NCI-H2196 treated with DMSO at 0.1 percent for 48 hours (cell line): ENCODE results near the gene PRR5L.

ENCODE experiments used
- DNase-seq: peaks from one replicate; lab custom pipeline; 2025; ENCODE audit not compliant: unreplicated experiment; lab: John Stamatoyannopoulos, UW

Gene PRR5L

GRCh38 chr11:36427079-36427478 lies 131.0 kb downstream of the PRR5L start:
- no peak for DNase-seq

GRCh38 chr11:36427876-36428275 lies 131.8 kb downstream of the PRR5L start:
- DNase-seq, result no peak

DNA sequence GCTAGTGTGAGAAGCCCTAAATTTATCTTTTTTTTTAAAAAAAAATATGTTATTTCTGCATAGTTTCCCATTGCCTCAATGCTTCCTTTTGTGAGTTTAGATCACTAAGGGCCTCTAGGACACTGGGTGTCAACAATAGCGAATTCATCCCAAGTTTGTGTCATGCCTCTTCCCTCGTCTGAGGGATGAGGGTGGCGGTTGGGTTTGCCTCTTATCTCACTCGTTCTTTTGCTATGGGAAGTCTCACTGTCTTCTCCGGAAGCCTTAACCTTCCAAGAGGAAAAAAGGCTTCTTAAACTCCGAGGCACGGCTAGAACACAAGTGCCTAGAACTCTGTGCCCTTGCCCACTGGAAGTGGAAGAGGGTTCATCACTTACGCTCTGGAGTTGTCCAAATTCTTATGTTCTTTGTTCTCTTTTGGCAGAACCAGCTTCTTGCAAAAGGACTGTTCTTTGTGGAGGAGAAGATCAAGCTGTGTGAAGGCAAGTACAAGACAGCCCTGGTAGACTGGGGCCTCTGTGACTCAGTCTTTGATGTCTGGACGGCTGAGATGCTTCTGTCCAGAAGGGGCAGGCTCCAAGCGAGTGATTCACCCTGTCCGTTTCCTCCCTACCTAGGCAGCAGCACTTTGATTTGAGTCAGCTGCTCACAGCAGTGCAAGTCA lies 135.5 kb downstream of the PRR5L start:
- no peak for DNase-seq

GRCh38 chr11:36432093-36432469 lies 136.0 kb downstream of the PRR5L start:
- DNase-seq, result no peak

GRCh38 chr11:36432738-36433137 lies 136.7 kb downstream of the PRR5L start:
- no peak for DNase-seq

GRCh38 chr11:36436064-36436463 lies 140.0 kb downstream of the PRR5L start:
- DNase-seq, result no peak

- DNase-seq, result no peak
Measured at GRCh38 chr11:36436589-36436988, 140.5 kb downstream of the PRR5L start.

DNA sequence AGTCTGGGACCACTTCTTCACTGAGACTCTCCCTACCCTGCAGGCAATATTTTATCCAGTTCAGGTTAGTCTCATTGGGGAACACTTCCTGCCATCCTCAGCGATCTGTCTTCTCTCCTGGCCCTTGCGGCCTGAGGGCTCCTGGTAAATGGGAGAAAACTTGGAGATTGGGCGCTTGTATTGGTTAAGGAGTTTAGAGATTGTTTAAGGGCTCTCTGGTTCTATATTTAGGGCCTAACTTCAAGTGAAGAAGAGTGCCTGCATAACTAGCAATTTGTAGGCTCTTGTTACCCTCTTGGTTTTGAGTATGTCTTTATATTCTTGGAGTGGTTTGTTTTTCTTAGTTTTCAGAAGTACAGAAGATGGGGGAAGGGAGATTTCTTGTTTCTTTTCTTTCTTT lies 141.3 kb downstream of the PRR5L start:
- DNase-seq, result no peak

DNA sequence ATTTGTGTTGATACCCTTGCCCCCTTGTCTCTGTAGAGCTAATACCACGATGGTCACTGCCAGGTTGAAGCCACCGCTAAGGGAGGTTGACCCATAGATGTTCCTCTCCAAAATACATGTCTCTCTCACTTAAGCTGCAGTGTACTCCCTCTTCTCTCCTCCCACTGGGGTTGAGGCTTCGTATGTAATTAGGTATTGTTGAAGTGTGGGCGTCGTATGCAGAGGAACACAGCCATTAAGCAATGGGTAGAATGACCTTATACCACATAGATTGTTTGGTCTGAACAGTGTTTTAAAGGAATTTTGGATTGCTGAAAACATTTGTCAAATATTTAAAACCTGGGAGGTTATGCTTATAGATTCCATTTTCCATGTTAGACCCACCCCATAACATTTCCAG lies 142.0 kb downstream of the PRR5L start:
- no peak for DNase-seq

DNA sequence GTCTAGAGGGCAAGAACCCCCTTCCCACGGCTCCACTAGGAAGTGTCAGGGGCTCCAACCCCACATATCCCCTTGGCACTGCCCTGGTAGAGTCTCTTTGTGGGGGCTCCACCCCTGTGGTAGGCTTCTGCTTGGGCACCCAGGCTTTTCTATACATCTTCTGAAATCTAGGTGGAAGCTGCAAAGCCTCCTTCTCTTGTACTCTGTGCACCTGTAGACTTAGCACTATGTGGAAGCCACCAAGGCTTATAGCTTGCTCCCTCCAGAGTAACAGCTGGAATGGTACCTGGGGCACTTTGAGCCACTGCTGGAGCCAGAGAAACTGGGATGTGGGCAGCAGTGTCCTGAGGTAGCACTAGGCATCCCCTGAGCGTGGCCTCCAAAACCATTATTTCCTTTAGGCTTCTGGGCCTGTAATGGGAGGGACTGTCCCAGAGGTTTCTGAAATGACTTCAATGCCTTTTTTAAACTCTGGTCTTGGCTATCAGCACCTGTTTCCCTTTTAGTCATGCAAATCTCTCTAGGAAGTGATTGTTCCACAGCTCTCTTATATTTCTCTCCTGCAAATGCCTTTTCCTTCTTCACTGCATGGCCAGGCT lies 145.6 kb downstream of the PRR5L start:
- no peak for DNase-seq

GRCh38 chr11:36443661-36444060 lies 147.6 kb downstream of the PRR5L start:
- no peak for DNase-seq

- no peak for DNase-seq
Measured at GRCh38 chr11:36446135-36446534, 150.0 kb downstream of the PRR5L start.

- DNase-seq, result no peak
Measured at GRCh38 chr11:36447514-36447913, 151.4 kb downstream of the PRR5L start.

DNA sequence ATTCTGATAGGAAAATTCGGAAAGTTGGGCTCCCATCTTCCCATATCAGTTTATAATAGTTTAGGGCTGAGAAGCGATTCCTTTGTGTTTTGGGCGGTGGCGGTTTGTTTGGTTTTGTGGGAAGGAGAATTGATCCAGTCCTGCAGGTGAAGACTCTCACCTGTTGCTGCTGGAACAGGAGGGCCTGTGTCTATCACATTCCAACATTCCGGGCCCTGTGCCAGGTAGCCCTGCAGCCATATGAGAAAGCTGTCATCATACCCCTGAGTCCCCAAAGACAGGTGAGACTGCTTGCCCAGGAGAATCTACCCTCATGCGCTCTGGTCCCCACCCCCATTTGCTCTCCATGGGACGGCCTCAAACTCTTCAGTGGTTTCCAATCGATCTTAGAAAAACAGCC lies 151.9 kb downstream of the PRR5L start:
- DNase-seq, result no peak

DNA sequence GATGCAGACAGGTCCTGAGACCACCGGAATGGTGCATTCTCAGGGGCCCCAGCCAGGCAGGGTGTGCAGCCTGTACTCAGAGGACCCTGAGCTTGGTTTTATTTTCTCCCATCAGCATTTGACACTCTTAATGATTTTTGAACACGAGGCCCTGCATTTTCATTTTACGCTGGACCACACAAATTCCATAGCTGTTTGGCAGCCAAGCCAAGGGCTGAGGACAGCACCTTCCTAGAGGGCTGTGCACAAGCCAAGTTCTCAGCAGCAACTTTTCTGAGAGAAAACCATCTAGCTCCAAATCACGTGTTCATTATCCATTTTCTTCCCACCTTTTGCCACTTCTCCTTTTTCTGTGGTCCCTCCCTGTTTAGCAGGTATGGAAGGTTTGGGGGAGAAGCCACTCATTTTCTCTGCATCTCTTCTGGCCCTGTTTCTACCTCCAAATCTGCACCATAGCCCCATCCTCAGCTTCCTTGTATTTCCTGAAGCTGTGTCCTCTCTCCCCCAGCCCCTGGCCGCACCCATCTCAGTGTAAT lies 153.5 kb downstream of the PRR5L start:
- DNase-seq, result no peak

DNA sequence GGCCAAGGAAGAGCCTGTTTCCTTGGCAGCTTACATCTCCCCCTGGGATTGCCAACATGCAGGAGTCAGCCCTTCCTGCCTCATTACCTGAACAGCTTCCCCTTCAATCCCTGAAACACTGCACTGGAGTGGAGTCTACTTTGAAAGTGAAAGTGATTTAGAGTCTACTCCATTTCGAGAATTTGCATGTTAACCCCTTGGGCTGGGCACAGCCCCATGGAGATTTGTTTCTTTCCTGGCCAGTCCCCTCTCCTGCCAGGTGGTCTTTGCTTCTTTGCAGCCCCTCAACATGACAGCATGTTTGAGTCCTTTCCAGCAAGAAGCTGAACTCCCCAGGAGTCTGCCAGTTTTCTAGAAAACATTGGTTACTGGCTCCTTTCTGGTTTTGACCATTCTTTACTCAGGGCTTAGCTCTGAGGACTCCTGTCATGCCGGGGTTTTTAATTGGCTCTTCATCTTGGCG lies 154.1 kb downstream of the PRR5L start:
- no peak for DNase-seq

DNA sequence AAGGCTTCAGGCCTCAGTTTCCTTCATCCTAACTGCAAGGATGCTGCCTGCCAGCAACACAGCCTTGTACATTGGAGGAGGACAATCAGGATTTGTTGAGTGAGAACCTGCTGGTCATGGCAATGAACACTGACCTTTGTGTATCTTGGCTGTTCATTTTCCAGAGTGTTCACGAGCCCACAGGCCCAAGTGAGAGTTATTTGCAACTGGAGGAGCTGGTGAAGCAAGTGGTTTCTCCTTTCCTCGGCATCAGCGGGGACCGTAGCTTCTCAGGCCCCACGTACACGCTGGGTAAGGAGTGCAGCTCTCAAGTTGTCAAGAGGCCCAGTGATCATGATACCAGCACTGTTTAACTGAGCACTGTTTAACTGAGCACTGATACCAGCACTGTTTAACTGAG lies 155.0 kb downstream of the PRR5L start:
- no peak for DNase-seq

DNA sequence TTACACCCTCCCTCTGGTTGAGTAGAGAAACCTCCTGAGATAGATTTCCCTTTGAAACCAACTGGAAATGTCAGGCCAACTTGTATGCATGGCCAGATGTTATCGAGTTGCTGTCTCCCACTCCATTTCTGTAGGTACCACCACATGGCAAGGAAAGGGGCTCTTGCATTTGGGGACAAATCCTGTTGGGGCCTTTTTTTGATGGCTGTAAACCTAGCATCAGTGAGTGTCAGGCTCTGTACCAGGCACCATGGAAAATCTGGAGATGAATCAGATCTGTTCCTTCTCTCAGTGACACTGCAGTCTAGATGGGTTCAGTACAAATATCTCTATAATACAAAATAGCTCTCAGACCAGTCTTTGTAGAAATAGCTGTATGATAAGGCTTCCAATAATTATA lies 155.6 kb downstream of the PRR5L start:
- DNase-seq, result no peak

DNA sequence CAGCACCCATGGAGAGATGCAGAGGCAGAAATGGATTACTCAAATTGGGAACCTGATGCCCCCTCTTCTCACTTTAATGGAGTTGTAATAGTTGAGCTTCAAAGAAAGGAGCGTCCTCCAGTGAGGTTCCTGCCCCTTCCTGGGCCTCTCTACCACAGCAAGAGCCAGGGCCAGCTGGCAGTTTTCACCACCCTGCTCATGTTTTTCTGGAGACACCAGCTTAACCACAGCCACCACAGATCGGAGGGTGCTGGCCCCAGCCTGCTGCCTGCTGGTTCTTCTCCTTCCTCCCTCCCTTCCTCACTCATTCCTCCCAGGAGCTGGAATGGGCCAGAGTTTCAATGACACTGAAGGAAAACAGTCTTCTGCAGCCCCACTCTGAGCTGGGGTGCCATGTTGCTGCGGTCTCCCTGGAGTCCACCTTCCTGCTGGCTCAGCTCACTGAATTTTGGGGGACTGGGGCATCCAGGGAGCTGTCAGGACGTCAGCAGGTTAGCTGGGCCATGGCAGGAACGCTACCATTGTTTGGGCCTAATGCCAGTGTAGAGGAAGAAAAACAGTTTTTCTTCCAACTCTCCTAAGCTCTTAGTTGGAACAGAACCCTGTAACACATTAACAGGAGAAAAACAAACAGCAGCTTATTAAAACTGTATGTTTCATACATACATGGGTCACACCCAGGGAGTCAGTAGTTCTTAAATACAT lies 156.3 kb downstream of the PRR5L start:
- no peak for DNase-seq

DNA sequence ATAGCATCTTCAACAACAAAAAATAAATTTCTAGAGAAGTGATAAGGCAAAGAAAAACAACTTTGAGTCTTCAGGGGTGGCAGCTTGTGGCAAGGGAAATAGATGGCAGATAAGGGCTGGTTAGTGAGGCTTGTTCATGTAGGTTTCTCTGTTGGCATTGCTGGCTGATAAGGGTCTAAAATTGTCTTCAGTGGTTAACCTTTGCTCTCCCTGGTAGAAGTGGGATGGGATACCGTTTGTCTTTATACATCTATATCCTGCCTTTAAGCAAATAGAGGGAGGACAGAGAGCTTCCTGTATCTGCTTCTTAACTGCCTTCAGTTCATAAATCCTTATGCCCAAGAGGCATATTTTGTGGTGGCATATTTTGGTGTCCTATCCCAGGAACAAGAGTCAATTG lies 156.9 kb downstream of the PRR5L start:
- DNase-seq, result no peak

- no peak for DNase-seq
Measured at GRCh38 chr11:36453678-36454077, 157.6 kb downstream of the PRR5L start.

- no peak for DNase-seq
Measured at GRCh38 chr11:36454551-36454940, 158.5 kb downstream of the PRR5L start.
